NCI-H2196 (cell line): Measurements from ENCODE around the gene TMEM187.

ENCODE experiments used
- DNase-seq: peaks from one replicate; lab custom pipeline; 2025; ENCODE audit not compliant: unreplicated experiment; lab: John Stamatoyannopoulos, UW

The TMEM187 gene

GRCh38 chrX:153972368-153973126 lies at the start of gene TMEM187:
TSS of gene TMEM187 (plus strand) at chrX:153972754. CDS start at chrX:153982063, 9,309 bp downstream.
- DNase-seq: peak; percentile 92

- DNase-seq: peak; percentile 58
These were observed 49.4 kb upstream of the TMEM187 start for GRCh38 chrX:153922932-153923857.

- DNase-seq: peak; percentile 7
These were observed 48.2 kb upstream of the TMEM187 start for GRCh38 chrX:153924149-153924861.

DNA sequence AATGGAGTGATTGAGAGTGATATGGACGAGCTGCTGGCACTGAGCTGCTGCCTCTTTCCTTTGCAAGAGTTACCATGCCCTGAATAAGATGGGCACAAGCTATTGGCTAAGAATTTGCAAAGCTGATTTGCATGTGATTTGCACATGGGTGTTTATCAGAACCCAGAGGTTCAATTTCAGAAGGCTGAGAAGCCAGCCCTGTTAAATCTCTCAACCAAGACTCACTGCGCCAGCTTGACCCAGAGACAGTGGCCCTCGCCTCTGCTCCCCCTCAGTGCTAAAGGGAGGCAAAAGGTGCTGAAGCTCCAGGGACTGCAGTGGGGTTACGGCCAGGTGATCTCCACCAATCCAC lies 47.2 kb upstream of the TMEM187 start:
- no peak for DNase-seq

- no peak for DNase-seq
These were observed 46.6 kb upstream of the TMEM187 start, which contains the start of gene ARHGAP4 for GRCh38 chrX:153925739-153926551. TSS of gene ARHGAP4 (minus strand) at chrX:153926264. CDS start at chrX:153926202, 62 bp downstream.

- no peak for DNase-seq
These were observed 46.0 kb upstream of the TMEM187 start for GRCh38 chrX:153926552-153926857.

DNA sequence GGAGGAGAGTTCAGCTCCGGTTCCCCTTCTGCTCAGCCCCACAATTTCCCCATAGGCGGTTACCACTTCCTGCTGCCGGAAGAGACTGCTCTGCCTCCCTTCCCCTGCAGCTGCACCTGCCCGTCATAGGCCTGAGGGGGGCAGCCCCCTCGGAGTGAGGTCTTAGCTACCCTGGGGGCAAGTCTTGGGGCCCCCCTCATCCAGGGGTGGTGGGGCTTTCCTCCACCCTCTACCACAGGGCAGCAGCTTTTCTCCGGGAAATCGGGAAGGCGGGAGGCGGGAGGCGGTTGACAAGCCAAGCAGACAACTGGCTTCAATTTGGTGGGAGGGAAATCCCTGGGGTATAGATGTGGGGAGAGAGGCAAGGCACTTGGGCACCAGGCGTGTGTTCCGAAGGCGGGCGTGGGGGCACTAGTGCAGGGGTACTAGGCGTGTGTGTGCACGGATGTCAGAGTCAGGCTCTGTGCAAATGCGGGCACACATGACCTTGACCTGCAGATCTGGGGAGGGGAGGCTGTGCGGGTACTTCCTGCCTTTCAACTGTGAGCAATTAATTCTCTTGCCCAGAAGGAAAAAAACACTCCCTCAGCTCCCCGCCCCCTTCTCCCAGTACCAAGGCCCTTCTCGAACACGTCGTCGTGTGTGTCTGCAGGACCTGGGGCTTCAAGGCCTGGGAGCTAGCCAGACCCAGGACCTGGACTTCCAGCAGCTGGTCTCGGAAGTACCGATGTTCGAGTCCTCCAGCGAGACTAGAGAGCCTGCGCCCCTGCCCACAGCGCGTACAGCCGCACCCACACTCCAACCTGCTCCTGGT lies 45.5 kb upstream of the TMEM187 start:
- peak; percentile 12 for DNase-seq

GRCh38 chrX:153927672-153927921 lies 45.0 kb upstream of the TMEM187 start:
- DNase-seq: no peak

GRCh38 chrX:153927922-153928760 lies 44.4 kb upstream of the TMEM187 start:
- DNase-seq: peak; percentile 90

- DNase-seq: no peak
These were observed 43.7 kb upstream of the TMEM187 start for GRCh38 chrX:153928846-153929245.

DNA sequence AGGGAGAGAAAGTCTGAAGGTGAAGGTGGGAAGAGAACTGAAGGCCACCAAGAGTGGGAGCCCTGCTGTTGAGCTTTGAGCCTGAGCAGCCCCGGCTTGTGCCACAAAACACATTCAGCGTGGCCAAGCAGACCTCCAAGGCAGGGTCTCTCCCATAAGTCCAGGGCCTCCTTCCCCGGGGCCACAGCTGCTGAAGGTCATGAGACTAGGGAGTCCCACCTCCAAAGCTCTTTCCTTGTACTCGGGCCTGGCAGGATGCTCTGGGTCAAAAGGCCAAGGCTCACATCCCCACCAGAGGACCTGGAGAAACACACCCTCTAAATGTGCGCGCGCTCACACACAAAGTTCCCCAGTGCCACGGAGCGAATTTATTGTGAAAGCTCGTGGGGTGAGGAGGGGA lies 43.0 kb upstream of the TMEM187 start:
- DNase-seq: no peak

GRCh38 chrX:153930011-153930910 lies 42.3 kb upstream of the TMEM187 start:
- no peak for DNase-seq

DNA sequence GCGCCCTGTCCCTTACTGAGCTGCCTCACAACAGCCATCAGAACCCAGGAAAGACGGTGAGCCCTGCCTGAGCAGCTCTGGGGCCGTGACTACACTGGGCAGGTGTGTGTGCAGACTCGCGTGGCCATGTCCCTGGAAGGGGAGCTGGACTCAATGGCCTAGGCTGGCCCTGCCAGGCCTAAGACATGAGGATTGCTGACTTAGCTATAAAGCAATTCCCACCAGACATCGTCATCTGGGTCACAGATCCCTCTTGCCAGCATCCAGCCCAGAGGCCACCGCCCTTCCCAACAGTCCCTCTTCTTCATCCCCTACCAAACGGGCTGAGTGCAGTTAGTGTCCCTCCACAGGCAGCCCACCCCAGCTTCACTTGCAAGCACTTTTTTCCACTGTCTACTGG lies 41.4 kb upstream of the TMEM187 start:
- DNase-seq: no peak

DNA sequence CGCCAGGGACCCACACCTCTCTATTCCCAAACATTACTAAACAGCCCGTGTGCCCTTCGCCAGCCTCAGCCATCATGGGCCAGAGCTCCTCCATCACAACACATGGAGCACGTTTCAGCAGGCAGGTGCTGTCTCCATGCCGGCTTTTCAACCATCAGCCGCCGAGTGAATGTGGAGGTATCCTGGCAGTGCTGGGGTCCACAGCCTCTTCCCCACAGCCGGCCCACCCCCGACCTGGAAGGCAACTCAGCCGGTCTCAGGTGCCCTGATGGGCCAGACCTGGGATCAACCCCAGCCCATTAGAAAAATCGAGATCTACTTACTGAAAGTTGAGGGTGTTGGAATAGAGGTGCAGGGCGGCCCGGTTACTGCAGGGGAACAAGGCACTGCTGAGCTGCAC lies 40.8 kb upstream of the TMEM187 start:
- DNase-seq: no peak

GRCh38 chrX:153932220-153932915 lies 40.2 kb upstream of the TMEM187 start:
- DNase-seq: no peak

DNA sequence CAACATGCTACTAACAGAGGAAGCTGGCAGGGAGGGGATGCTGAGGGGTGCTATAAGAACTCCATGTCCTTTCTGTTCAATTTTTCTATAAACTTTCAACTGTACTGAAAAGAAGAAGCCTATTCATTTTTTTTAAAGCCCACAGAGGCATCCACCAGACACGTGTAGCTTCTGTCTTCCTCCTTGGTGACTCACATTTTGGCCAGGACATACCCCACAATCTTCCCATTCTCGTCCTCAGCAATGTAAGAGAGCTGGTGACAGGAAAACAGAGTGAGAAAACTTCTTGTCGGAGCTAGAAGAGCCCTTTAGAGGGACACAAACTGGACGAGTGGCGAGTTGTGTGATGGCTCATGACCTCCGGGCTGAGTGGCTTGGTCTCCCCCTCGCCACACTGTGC lies 38.8 kb upstream of the TMEM187 start:
- no peak for DNase-seq

- DNase-seq: no peak
These were observed 38.3 kb upstream of the TMEM187 start for GRCh38 chrX:153934148-153934761.
